RWPE2 (cell line): Measurements from ENCODE around the gene ACAA2.
"Not testable (repeated sequence)": the region's sequence is repeated elsewhere in the genome, so short reads cannot be mapped to it uniquely, and the experiment has no call there.

Source experiments
- ATAC-seq: fragments of 200-7000 bp; cut with Tn5 transposase; 3 replicates; pipeline ENCODE4 v1.9.1; 2021; ENCODE audit warnings: low read depth
- DNase-seq: peaks from one replicate; pipeline ENCODE4 v3.0.0-alpha.2; 2020; ENCODE audit warnings: low spot score
- H3K27ac ChIP-seq: fragments of 450-650 bp; 2 replicates; pipeline ENCODE4 v1.5.1; 2017; ENCODE audit warnings: mild to moderate bottlenecking; ENCODE audit not compliant: poor library complexity, severe bottlenecking
- H3K27me3 ChIP-seq: fragments of 250-450 bp; sonication (Bioruptor Pico); 2 replicates; pipeline ENCODE4 v1.5.1; 2021; ENCODE audit warnings: mild to moderate bottlenecking, moderate library complexity; ENCODE audit not compliant: insufficient read depth, poor library complexity, severe bottlenecking
- H3K36me3 ChIP-seq: fragments of 250-450 bp; sonication (Bioruptor Pico); 2 replicates; pipeline ENCODE4 v1.5.1; 2020; ENCODE audit warnings: low read depth, mild to moderate bottlenecking, moderate library complexity
- H3K4me1 ChIP-seq: fragments of 250-450 bp; sonication (Bioruptor Pico); 2 replicates; pipeline ENCODE4 v1.5.1; 2021; ENCODE audit warnings: mild to moderate bottlenecking, moderate library complexity; ENCODE audit not compliant: insufficient read depth, poor library complexity, severe bottlenecking
- H3K4me3 ChIP-seq: fragments of 250-450 bp; sonication (Bioruptor Pico); 2 replicates; pipeline ENCODE4 v1.5.1; 2021; ENCODE audit warnings: mild to moderate bottlenecking, moderate library complexity; ENCODE audit not compliant: severe bottlenecking
- H3K9me3 ChIP-seq: fragments of 250-450 bp; sonication (Bioruptor Pico); 2 replicates; pipeline ENCODE4 v1.5.1; 2021; ENCODE audit warnings: mild to moderate bottlenecking, moderate library complexity; ENCODE audit not compliant: severe bottlenecking
- TF ChIP-seq, protein P1 (sequence below): fragments of 450-650 bp; IDR thresholded peaks from one replicate; pipeline ENCODE4 v1.5.1; 2017; ENCODE audit warnings: mild to moderate bottlenecking, moderate library complexity; ENCODE audit not compliant: poor library complexity, severe bottlenecking

Gene ACAA2

DNA sequence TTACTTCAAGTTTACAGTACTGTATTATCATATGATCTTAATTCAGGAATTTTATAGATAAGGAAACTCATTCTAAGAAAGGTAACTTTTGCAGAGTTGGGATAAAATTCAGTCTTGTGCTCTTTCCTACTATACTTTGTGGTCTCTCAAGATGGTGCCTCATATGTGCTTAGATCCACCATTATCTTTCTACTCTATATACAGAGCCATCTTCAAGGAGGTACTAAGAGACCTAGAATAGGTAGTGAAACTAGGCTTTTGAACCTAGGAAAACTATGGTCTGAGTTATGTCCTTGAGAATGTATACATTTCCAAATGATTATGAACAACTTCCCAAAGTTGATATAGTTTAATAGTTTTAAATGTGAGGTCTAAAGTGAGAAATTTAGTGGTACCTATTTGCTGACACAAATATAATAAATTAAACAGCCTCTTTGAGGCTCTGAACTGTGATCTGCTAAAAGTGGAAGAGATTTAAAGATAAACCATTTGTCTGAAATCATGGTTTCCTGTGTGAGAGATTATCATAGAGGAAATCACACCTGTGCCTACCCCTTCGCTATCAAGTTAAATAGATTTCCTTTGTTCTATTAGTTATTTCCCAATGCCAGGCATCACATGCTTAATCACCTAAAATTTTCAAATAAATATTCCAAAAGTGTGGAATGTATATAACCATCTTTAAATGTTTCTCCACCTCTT, 27.2 kb downstream of the ACAA2 start:
- Histone ChIP-seq H3K36me3 (peaks cover 15% of the 10 kb centered on the region; the same call in 1 of the 2 replicates), H3K9me3 (no peaks in the 10 kb centered on the region), H3K27me3 (no peaks in the 10 kb centered on the region), H3K27ac (no peak overlapping the region), H3K4me3 (no peak overlapping the region), H3K4me1 (no peaks in the 10 kb centered on the region)
- no peak for ATAC-seq
- TF ChIP-seq, protein P1, sequence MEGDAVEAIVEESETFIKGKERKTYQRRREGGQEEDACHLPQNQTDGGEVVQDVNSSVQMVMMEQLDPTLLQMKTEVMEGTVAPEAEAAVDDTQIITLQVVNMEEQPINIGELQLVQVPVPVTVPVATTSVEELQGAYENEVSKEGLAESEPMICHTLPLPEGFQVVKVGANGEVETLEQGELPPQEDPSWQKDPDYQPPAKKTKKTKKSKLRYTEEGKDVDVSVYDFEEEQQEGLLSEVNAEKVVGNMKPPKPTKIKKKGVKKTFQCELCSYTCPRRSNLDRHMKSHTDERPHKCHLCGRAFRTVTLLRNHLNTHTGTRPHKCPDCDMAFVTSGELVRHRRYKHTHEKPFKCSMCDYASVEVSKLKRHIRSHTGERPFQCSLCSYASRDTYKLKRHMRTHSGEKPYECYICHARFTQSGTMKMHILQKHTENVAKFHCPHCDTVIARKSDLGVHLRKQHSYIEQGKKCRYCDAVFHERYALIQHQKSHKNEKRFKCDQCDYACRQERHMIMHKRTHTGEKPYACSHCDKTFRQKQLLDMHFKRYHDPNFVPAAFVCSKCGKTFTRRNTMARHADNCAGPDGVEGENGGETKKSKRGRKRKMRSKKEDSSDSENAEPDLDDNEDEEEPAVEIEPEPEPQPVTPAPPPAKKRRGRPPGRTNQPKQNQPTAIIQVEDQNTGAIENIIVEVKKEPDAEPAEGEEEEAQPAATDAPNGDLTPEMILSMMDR = no peak
- DNase-seq = no peak

DNA sequence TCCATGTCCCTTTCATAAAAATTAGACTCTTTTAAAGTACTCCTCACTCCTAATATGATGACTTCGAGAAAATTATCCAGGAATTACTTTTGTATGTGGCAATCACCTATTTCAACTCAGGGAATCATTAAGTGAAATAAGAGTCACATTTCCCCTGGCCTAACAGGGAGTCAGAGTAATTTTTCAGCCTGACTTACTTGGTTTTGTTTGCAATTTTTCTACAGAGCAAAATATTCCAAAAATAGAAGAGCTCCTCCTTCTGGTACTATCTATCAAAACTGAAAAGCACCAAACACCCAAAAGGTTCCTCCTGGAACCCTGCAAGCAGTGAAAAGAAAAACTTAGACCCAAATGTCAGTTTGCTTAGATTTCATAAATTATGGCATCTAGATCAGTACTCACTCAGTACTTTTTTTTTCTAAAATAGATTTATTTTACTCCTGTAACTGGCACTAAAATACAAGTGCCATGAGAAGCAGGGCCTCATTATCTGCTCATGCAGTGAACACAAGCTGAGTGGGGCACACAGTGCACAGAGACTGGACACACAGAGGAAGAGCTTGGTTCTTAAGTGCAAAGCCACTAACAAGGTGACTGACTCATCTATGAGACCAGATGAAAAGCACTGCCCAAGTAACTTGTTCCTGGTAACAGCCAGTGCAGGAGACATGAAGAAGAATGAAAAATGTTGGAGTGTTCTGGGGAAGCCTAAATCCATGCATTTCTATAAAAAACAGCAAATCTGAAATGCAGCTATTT, 28.7 kb downstream of the ACAA2 start:
- DNase-seq = no peak
- Histone ChIP-seq H3K27me3 (no peaks in the 10 kb centered on the region), H3K27ac (no peak overlapping the region), H3K9me3 (no peaks in the 10 kb centered on the region), H3K4me1 (no peaks in the 10 kb centered on the region), H3K4me3 (no peak overlapping the region), H3K36me3 (peaks cover 7% of the 10 kb centered on the region; the same call in 1 of the 2 replicates)
- TF ChIP-seq, protein P1 = peak; percentile 48
- peak; percentile 35; the same call in 1 of the 3 replicates for ATAC-seq

DNA sequence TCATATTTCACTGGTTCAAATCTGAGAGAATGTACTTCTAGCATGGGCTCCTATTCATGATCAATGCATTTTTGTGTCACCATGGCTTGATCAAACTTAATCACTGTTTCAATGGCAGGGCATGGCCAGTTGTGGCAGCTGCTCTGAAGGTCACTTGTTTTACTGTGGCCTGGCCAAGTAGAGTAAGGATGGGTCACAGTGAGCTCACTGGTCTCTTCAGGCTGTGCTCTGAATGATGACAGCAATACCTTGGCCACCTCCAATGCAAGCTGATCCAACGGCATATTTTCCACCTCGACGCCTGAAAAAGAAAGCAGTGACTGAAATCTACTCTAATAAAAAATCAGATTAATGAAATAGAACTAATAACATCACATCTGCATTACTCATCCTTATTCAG, 29.7 kb downstream of the ACAA2 start:
- H3K36me3 ChIP-seq, ATAC-seq, H3K27ac ChIP-seq: not testable (repeated sequence)

DNA sequence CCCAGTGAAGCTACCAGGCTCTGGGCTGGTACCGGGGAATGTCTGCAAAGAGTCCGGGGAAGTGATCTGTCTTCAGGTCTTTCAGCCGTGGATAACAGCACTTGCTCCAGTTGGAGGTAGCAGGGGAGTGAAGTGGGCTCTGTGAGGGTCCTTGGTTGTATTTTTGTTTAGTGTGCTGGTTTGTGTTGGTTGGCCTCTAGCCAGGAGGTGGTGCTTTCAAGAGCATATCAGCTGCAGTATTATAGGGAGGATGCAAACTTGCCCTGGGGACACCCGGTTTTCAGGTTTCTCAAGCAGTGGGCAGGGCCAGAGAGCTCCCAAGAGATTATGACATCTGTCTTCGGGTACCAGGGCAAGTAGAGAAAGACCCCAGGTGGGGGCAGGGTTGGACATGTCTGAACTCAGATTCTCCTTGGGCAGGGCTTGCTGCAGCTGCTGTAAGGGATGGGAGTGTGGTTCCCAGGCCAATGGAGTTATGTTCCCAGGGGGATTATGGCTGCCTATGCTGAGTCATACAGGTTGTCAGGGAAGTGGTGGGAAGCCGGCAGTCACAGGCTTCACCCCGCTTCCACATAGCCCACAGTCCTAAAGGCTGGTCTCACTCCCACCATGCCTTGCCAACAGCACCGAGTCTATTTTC, 34.4 kb downstream of the ACAA2 start:
- ATAC-seq = peak; percentile 35; the same call in 1 of the 3 replicates
- Histone ChIP-seq H3K27ac (no peak overlapping the region), H3K9me3 (no peaks in the 10 kb centered on the region), H3K27me3 (no peaks in the 10 kb centered on the region), H3K4me1 (no peaks in the 10 kb centered on the region), H3K36me3 (no peaks in the 10 kb centered on the region), H3K4me3 (no peak overlapping the region)
- DNase-seq = no peak
- TF ChIP-seq, protein P1 = no peak

More for the DNA sequence above, 29.7 kb downstream of the ACAA2 start:
- not testable (repeated sequence) for H3K27me3 ChIP-seq, H3K4me1 ChIP-seq, H3K4me3 ChIP-seq, H3K9me3 ChIP-seq, DNase-seq

DNA sequence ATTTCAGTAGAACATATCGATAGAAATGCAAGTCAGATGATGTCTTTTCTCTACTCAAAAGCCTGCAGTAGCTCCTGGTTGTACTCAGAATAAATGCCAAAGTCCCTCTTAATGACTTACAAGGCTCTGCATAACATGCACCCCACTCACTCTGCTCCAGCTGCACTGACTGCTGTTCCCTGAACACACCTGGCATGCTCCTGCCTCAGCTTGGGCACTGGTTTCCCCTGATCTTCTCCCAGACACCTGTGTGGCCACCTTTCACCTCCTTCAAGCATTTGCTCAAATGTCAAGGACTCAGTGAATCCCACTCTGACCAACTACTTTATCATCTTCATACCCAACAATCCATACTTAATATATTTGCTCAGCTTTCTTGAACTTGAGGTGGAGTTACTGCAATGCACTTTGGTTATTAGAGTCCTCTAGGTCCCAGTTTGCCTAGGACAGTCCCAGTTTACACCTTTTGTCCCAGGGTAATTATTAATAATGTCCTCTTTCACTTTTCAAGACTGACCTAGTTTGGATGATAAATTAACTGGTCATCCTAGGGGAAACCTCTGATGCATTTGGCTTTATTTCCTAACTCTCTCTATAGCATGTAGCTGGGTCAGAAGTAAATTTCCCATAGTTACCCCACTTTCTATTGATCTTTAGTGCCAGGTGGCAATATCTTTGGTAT, 44.1 kb downstream of the ACAA2 start:
- no peaks in the 10 kb centered on the region for H3K4me1 ChIP-seq
- no peak overlapping the region for H3K27ac ChIP-seq
- H3K36me3 ChIP-seq = no peaks in the 10 kb centered on the region
- H3K27me3 ChIP-seq = no peaks in the 10 kb centered on the region
- H3K9me3 ChIP-seq = no peaks in the 10 kb centered on the region
- TF ChIP-seq, protein P1 = no peak
- ATAC-seq (no peak), DNase-seq (no peak)
- H3K4me3 ChIP-seq = no peak overlapping the region
